Measurements from ENCODE around the gene OR5AL1. TPM values are rescaled to one million over a fixed set of nuclear protein-coding genes. Genes with fewer than 3 reads are reported as not detected.
"Not testable (repeated sequence)": the region's sequence is repeated elsewhere in the genome, so short reads cannot be mapped to it uniquely, and the experiment has no call there.

Gene OR5AL1
- total RNA-seq: not detected

- no peak for TF ChIP-seq CTCF (IDR thresholded peaks at IDR 0.05)
- DNase-seq (ENCODE audit: low spot score) (no peak), ATAC-seq (ENCODE audit: low FRiP score) (no peak)
Measured at GRCh38 chr11:56412396-56412795, at the start of gene OR5AL1. OR5AL1 (plus strand) TSS chr11:56412696.

GRCh38 chr11:56375324-56375723, 37.2 kb upstream of the OR5AL1 start, which contains the start of gene OR8U1:
OR8U1 (plus strand) TSS chr11:56375624; CDS start chr11:56375624, 0 bp downstream.
- TF ChIP-seq CTCF (IDR thresholded peaks at IDR 0.05): no peak
- ATAC-seq (ENCODE audit: low FRiP score): no peak
- no peak for DNase-seq (ENCODE audit: low spot score)

GRCh38 chr11:56380120-56380519, 32.4 kb upstream of the OR5AL1 start:
- TF ChIP-seq CTCF (IDR thresholded peaks at IDR 0.05): no peak
- ATAC-seq (ENCODE audit: low FRiP score): no peak
- no peak for DNase-seq (ENCODE audit: low spot score)

GRCh38 chr11:56394381-56394780, 18.1 kb upstream of the OR5AL1 start:
- TF ChIP-seq CTCF (IDR thresholded peaks at IDR 0.05): no peak
- no peak for DNase-seq (ENCODE audit: low spot score)
- ATAC-seq (ENCODE audit: low FRiP score): no peak

GRCh38 chr11:56396047-56396446, 16.4 kb upstream of the OR5AL1 start:
- ATAC-seq (ENCODE audit: low FRiP score) (no peak), DNase-seq (ENCODE audit: low spot score) (no peak)
- no peak for TF ChIP-seq CTCF (IDR thresholded peaks at IDR 0.05)

GRCh38 chr11:56401858-56402461, 10.5 kb upstream of the OR5AL1 start:
- DNase-seq (ENCODE audit: low spot score); ATAC-seq (ENCODE audit: low FRiP score): not testable (repeated sequence)

- no peak for TF ChIP-seq CTCF (IDR thresholded peaks at IDR 0.05)
- DNase-seq (ENCODE audit: low spot score): no peak
- no peak for ATAC-seq (ENCODE audit: low FRiP score)
Measured at GRCh38 chr11:56404393-56404792, 8.1 kb upstream of the OR5AL1 start.

Data from omental fat pad (tissue), 4 donors.